ENCODE measurements around the gene IFNL3. TPM values are rescaled to one million over a fixed set of nuclear protein-coding genes. Genes with fewer than 3 reads are reported as not detected.

IFNL3 gene
- total and polyA plus RNA-seq, 4 donors = not detected

GRCh38 chr19:39254531-39255345 lies 9.9 kb upstream of the IFNL3 start:
- no peak overlapping the region for H3K27ac ChIP-seq (ENCODE audit: low read depth in 1 of 2, low read length in 2 of 2)
- no peaks in the 10 kb centered on the region for H3K36me3 ChIP-seq (ENCODE audit: control insufficient read depth in 4 of 4, insufficient read depth in 3 of 4, low read depth in 1 of 4, low read length in 3 of 4)
- no peak for DNase-seq (ENCODE audit: low spot score)
- no peaks in the 10 kb centered on the region for H3K4me1 ChIP-seq (ENCODE audit: control insufficient read depth in 4 of 4, insufficient read depth in 4 of 4, low read length in 3 of 4)
- no peak for TF ChIP-seq NR2F2 (IDR thresholded peaks at IDR 0.05)
- TF ChIP-seq ZBTB33 (IDR thresholded peaks at IDR 0.05) = no peak
- no peak for TF ChIP-seq FOXA2 (IDR thresholded peaks at IDR 0.05)
- H3K9ac ChIP-seq (ENCODE audit: low read depth in 1 of 2, low read length in 2 of 2) = no peak overlapping the region
- no peak overlapping the region for H3K4me3 ChIP-seq (ENCODE audit: low read depth in 1 of 3, low read length in 3 of 3)
- 80% methylated on average over 29 of the region's 29 CpGs for whole genome bisulfite sequencing
- H3K9me3 ChIP-seq (ENCODE audit: control insufficient read depth in 4 of 4, low read length in 3 of 4) = no peaks in the 10 kb centered on the region
- no peaks in the 10 kb centered on the region for H3K27me3 ChIP-seq (ENCODE audit: control insufficient read depth in 4 of 4, insufficient read depth in 4 of 4, low read length in 3 of 4)

GRCh38 chr19:39253374-39254149 lies 8.8 kb upstream of the IFNL3 start:
- Histone ChIP-seq H3K9me3 (ENCODE audit: control insufficient read depth in 4 of 4, low read length in 3 of 4) (no peaks in the 10 kb centered on the region), H3K4me1 (ENCODE audit: control insufficient read depth in 4 of 4, insufficient read depth in 4 of 4, low read length in 3 of 4) (peaks cover 2 to 9% (median 9%) of the 10 kb centered on the region in 4 donors), H3K4me3 (ENCODE audit: low read depth in 1 of 3, low read length in 3 of 3) (no peak overlapping the region), H3K27ac (ENCODE audit: low read depth in 1 of 2, low read length in 2 of 2) (no peak overlapping the region), H3K9ac (ENCODE audit: low read depth in 1 of 2, low read length in 2 of 2) (no peak overlapping the region), H3K27me3 (ENCODE audit: control insufficient read depth in 4 of 4, insufficient read depth in 4 of 4, low read length in 3 of 4) (no peaks in the 10 kb centered on the region), H3K36me3 (ENCODE audit: control insufficient read depth in 4 of 4, insufficient read depth in 3 of 4, low read depth in 1 of 4, low read length in 3 of 4) (no peaks in the 10 kb centered on the region)
- TF ChIP-seq REST (IDR thresholded peaks at IDR 0.05) (no peak), SP1 (IDR thresholded peaks at IDR 0.05) (no peak), HNF4G (IDR thresholded peaks at IDR 0.05) (no peak), RXRA (IDR thresholded peaks at IDR 0.05) (no peak), FOXA1 (IDR thresholded peaks at IDR 0.05) (no peak), ATF3 (IDR thresholded peaks at IDR 0.05) (no peak), NR2F2 (IDR thresholded peaks at IDR 0.05) (no peak), FOXA2 (IDR thresholded peaks at IDR 0.05) (no peak), TAF1 (conservative IDR thresholded peaks at IDR 0.05) (no peak), EGR1 (IDR thresholded peaks at IDR 0.05; ENCODE audit: low read depth in 2 of 2) (no peak), YY1 (IDR thresholded peaks at IDR 0.05) (no peak), ZBTB33 (IDR thresholded peaks at IDR 0.05) (no peak), CTCF (IDR thresholded peaks at IDR 0.05; ENCODE audit: low read depth, low read length, missing input control) (no peak)
- no peak for DNase-seq (ENCODE audit: low spot score)
- WGBS = 88% methylated on average over 8 of the region's 8 CpGs
